NT2/D1 (cell line): ENCODE data around the gene OSBPL7.

Source experiments
- SUZ12 ChIP-seq: IDR thresholded peaks from 2 replicates; pipeline ENCODE4 v1.6.1; 2011; ENCODE audit not compliant: insufficient read length, insufficient read depth; ENCODE audit errors: extremely low read depth
- YY1 ChIP-seq: IDR thresholded peaks from 2 replicates; pipeline ENCODE4 v1.6.1; 2011; ENCODE audit not compliant: insufficient read length, insufficient read depth
- ZNF274 ChIP-seq: IDR thresholded peaks from 2 replicates; pipeline ENCODE4 v1.6.1; 2011; ENCODE audit warnings: mild to moderate bottlenecking, low read depth, low read length

DNA sequence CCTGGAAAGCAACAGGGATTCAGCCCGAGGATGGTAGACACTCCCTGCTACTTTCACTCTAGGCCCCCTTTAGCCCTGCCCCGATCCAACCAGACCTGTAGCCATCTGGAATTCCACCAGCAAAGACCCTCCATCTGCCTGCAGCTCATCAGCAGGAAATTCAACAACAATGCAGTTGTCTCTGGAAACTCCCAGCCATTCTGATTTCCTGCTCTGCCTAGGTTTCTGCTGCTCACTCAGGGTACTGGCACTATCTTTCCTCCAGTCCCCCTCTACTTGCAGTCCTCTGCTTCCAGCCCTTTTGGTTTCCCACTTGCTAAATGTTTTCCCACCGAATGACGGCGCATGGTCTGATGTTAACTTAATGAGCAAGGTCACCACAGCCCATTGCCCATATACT lies 32.0 kb upstream of the OSBPL7 start:
- TF ChIP-seq YY1 = no peak
- no peak for TF ChIP-seq ZNF274
- no peak for TF ChIP-seq SUZ12
